Measurements from ENCODE around the gene LMOD1.
"Not testable (repeated sequence)": the region's sequence is repeated elsewhere in the genome, so short reads cannot be mapped to it uniquely, and the experiment has no call there.

The LMOD1 gene

GRCh38 chr1:201912832-201913231 is 33.5 kb downstream of the LMOD1 start:
- no peak for DNase-seq

- DNase-seq, result no peak
These were observed 34.3 kb downstream of the LMOD1 start for GRCh38 chr1:201911826-201912571.

GRCh38 chr1:201907621-201908020 is 38.7 kb downstream of the LMOD1 start:
- no peak for DNase-seq

GRCh38 chr1:201906336-201906735 is 40.0 kb downstream of the LMOD1 start:
- DNase-seq, result no peak

GRCh38 chr1:201905234-201905890 is 41.0 kb downstream of the LMOD1 start:
- no peak for DNase-seq

- DNase-seq, result no peak
These were observed 41.8 kb downstream of the LMOD1 start for GRCh38 chr1:201904579-201904978.

- DNase-seq, result no peak
These were observed 43.2 kb downstream of the LMOD1 start for GRCh38 chr1:201903135-201903534.

- DNase-seq, result no peak
These were observed 44.1 kb downstream of the LMOD1 start for GRCh38 chr1:201902198-201902597.

GRCh38 chr1:201901036-201901435 is 45.3 kb downstream of the LMOD1 start:
- not testable (repeated sequence) for DNase-seq

GRCh38 chr1:201900476-201900875 is 45.9 kb downstream of the LMOD1 start:
- DNase-seq, result no peak

GRCh38 chr1:201899683-201900429 is 46.5 kb downstream of the LMOD1 start:
- DNase-seq, result no peak

- DNase-seq, result no peak
These were observed 47.4 kb downstream of the LMOD1 start for GRCh38 chr1:201898992-201899391.

- DNase-seq, result no peak
These were observed 48.0 kb downstream of the LMOD1 start for GRCh38 chr1:201898240-201898894.

GRCh38 chr1:201896951-201897391 is 49.4 kb downstream of the LMOD1 start:
- DNase-seq, result no peak

GRCh38 chr1:201895913-201896807 is 50.2 kb downstream of the LMOD1 start:
- peak; percentile 81 for DNase-seq

- DNase-seq, result no peak
These were observed 51.2 kb downstream of the LMOD1 start for GRCh38 chr1:201895120-201895665.

- no peak for DNase-seq
These were observed 51.8 kb downstream of the LMOD1 start for GRCh38 chr1:201894343-201895119.

- DNase-seq, result no peak
These were observed 52.9 kb downstream of the LMOD1 start for GRCh38 chr1:201893431-201893830.

GRCh38 chr1:201892211-201892610 is 54.1 kb downstream of the LMOD1 start:
- no peak for DNase-seq

GRCh38 chr1:201891451-201892045 is 54.8 kb downstream of the LMOD1 start:
- no peak for DNase-seq
